GM12872 (cell line): ENCODE results near the gene ST3GAL5.

Experiments used
- TF ChIP-seq, protein P1 (sequence below): IDR thresholded peaks from 3 replicates; pipeline ENCODE4 v1.5.1; 2011; ENCODE audit warnings: low read depth, mild to moderate bottlenecking, low read length, moderate library complexity; ENCODE audit not compliant: insufficient read depth

Gene ST3GAL5

DNA sequence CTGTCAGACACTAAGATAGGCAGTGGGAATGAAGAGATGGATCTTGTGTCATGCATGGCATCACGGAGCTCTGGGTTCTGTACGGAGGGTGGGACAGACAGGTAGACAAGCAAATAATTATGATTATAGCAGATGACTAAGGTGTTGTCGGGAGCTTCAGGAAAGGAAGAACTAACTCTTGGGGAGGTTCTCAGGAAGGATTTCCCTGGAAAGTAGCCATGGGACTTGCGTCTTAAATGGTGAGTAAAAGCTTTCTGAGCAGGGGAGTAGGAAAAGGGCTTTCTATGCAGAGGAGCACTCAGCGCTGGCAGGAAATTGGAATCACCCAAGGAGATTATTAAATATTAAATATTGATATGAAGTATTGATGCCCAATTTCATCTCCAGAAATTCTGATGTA lies 99.5 kb downstream of the ST3GAL5 start:
- TF ChIP-seq, protein P1, sequence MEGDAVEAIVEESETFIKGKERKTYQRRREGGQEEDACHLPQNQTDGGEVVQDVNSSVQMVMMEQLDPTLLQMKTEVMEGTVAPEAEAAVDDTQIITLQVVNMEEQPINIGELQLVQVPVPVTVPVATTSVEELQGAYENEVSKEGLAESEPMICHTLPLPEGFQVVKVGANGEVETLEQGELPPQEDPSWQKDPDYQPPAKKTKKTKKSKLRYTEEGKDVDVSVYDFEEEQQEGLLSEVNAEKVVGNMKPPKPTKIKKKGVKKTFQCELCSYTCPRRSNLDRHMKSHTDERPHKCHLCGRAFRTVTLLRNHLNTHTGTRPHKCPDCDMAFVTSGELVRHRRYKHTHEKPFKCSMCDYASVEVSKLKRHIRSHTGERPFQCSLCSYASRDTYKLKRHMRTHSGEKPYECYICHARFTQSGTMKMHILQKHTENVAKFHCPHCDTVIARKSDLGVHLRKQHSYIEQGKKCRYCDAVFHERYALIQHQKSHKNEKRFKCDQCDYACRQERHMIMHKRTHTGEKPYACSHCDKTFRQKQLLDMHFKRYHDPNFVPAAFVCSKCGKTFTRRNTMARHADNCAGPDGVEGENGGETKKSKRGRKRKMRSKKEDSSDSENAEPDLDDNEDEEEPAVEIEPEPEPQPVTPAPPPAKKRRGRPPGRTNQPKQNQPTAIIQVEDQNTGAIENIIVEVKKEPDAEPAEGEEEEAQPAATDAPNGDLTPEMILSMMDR = no peak

DNA sequence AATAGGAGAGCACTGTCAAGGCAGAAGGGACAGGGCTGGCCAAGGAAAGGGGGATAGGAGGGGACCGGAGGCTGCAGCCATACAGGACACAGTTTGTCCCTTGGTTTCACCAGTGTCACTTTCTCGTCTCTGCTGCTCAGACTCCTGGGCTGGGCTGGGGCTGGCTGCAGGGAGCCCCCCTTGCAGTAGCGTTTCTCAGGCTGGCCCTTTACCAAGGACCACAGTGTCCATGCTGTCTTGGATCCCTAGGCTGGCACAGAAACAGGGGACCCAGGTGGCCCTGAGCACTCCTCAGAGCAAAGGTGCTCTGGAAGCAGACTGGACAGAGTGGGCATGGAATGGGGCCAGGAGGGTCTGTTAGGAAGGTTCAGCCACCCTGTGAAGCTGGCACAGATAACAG lies 100.2 kb downstream of the ST3GAL5 start:
- TF ChIP-seq, protein P1 = no peak

DNA sequence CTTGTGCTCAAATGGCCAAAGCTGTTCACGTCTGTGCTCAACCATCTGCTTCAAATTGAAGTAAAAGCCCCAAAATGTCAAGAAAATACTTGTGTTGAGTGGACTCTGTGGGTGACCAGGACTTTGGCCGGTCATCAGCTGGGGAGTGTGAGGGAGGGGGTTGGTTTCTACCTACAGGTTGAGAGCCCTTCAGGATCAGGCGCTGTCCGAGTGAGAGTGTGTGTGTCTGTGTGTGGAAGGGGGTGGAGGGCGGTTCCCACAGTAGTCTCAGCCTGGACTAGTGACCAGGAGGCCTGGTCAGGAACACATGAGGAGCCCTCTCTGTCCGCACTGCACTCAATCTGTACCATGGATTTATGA lies 100.8 kb downstream of the ST3GAL5 start:
- TF ChIP-seq, protein P1 = no peak

DNA sequence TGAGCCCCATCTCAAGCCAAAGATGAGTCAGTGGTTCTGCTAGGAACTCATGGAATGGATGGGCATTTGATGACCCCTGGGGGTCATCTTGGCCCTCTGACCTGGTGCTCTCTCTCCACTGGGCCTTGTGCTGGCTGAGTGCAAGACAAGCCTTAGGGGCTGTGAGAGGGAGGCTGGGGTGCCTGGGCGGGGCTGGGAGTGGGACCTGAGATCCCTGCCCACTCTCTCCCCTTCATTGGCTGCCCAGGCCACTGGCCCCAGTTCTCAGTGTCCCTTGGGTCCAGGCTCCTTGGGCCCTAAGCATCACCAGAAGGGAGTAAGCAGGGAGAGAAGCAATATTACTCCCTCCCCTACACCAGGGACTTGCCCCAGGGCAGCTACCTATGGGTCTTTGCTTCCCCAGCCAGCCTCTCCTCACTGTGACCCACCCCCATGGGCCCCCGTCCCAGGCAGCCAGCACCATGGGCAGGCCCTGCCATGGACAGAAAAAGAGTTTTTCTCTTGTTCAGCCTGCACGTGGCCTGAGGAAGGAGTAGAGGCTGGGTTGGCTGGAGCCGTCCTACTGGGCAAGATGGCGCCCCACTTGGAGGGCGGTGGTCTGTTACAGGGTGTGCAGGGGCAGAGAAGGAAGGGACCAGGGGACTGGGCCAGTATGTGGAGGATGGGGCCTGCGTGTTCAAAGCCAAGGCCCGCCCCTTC lies 101.4 kb downstream of the ST3GAL5 start:
- TF ChIP-seq, protein P1 = no peak
